Sigmoid colon (tissue), 4 donors: ENCODE results near the gene RXRG.

Experiments used
- CTCF ChIP-seq, 4 experiments: fragments of 450-650 bp in 3 of 4; fragments of 200-600 bp in 1 of 4; IDR thresholded peaks; one replicate each; pipeline ENCODE4 v1.5.1; 2016 to 2019; ENCODE audit warnings: antibody characterized with exemption in 4 of 4, mild to moderate bottlenecking in 3 of 4, moderate library complexity in 2 of 4
- POLR2A ChIP-seq, 2 donors: fragments of 450-650 bp; IDR thresholded peaks; one replicate each; pipeline ENCODE4 v1.6.1; 2016; ENCODE audit warnings: antibody characterized with exemption in 2 of 2, mild to moderate bottlenecking in 2 of 2, moderate library complexity in 2 of 2
- POLR2AphosphoS5 ChIP-seq, 4 donors: sonication (generic); formaldehyde crosslinking; IDR thresholded peaks; one replicate each; pipeline ENCODE4 v1.6.1; 2017; ENCODE audit warnings: antibody characterized with exemption in 4 of 4

GRCh38 chr1:165420655-165421054, 24.3 kb downstream of the RXRG start:
- no peak for TF ChIP-seq CTCF (IDR thresholded peaks at IDR 0.05)
- no peak for TF ChIP-seq POLR2A (IDR thresholded peaks at IDR 0.05)
- TF ChIP-seq POLR2AphosphoS5 (IDR thresholded peaks at IDR 0.05): no peak
